Psoas muscle (tissue), 8 donors: ENCODE measurements around the gene LATS2. TPM values are rescaled to one million over a fixed set of nuclear protein-coding genes. Genes with fewer than 3 reads are reported as not detected.
A peak's percentile ranks its signal among the peaks of the same experiment; 100 is the strongest.

Source experiments
- ATAC-seq, 4 donors: fragments of 200-7000 bp; cut with Tn5 transposase; one replicate each; pipeline ENCODE4 v1.9.1; 2020; ENCODE audit warnings: moderate library complexity in 3 of 4, mild to moderate bottlenecking in 2 of 4
- DNase-seq, 2 donors: peaks; one replicate each; pipeline ENCODE4 v3.0.0-alpha.2; 2020
- H3K27ac ChIP-seq: fragments of 200-600 bp; one replicate; pipeline ENCODE4 v1.8.0; 2022
- H3K27me3 ChIP-seq, 3 donors: fragments of 200-600 bp in 1 of 3; one replicate each; pipeline versions ENCODE4 v1.6.1 to v1.8.0; 2013 to 2022; ENCODE audit warnings: low read length in 2 of 3, mild to moderate bottlenecking in 2 of 3, moderate library complexity in 1 of 3; ENCODE audit not compliant: insufficient read depth in 3 of 3
- H3K36me3 ChIP-seq, 2 donors: fragments of 200-600 bp in 1 of 2; one replicate each; pipeline versions ENCODE4 v1.6.1 to v1.8.0; 2013 to 2022; ENCODE audit warnings: low read depth in 1 of 2, mild to moderate bottlenecking in 1 of 2, moderate library complexity in 1 of 2; ENCODE audit not compliant: insufficient read depth in 1 of 2
- H3K4me1 ChIP-seq: fragments of 200-600 bp; one replicate; pipeline ENCODE4 v1.8.0; 2022
- H3K4me3 ChIP-seq: fragments of 200-600 bp; one replicate; pipeline ENCODE4 v1.8.0; 2022; ENCODE audit warnings: mild to moderate bottlenecking
- H3K9me3 ChIP-seq: fragments of 200-600 bp; one replicate; pipeline ENCODE4 v1.8.0; 2022
- CTCF ChIP-seq: fragments of 200-600 bp; IDR thresholded peaks from one replicate; pipeline ENCODE4 v1.8.0; 2022; ENCODE audit warnings: antibody characterized with exemption
- WGBS, 3 donors: extraction: QIAGEN DNeasy Blood & Tissue Kit; methylation state at CpG; one replicate each; pipeline versions ENCODE4 v1.1.6 to v1.1.7; 2013; 5-methylcytosine and 5-hydroxymethylcytosine counted together
- intact Hi-C, 2 donors: fragments of 100-400 bp; cut with DNase I; formaldehyde crosslinking; loops; one replicate each; pipeline versions ENCODE4 v1.11.0 to v1.14.2; 2022
- polyA plus RNA-seq, 3 donors: library from polyadenylated mRNA; stranded (reverse); fragments of 200-250 nt; gene quantifications; one replicate each; pipeline ENCODE4 v1.2.3, GENCODE V29; 2013
- total RNA-seq, 4 donors: library from RNA; stranded (reverse); fragmentation: NEBNext Ultra II Directional in 2 of 4; extraction: Animal tissue kit (Norgen Biotek cat#: 25700) in 2 of 4; gene quantifications; one replicate each; pipeline versions ENCODE4 v1.2.1 to v1.2.4, GENCODE V29; 2021 to 2023
- donor health status: healthy with polysubstance abuse.
- donor health status: DM: no; HTN: no; CAD: no; lungs with moderate emphysema.
- donor health status: Bipolar disorder and iron deficiency.
- donor health status: healthy.
- donor health status: DM: yes; HTN: yes; CAD: no.
- donor health status: DM: no; HTN: no; CAD: no.
- donor health status: DM: no; HTN: no; CAD: no.
- donor health status: DM: yes; HTN: yes; CAD: no.

Gene LATS2
- total and polyA plus RNA-seq, 7 donors = 6.0 to 27.4 (median 23.7) TPM

- no peak overlapping the region for H3K27ac ChIP-seq
- H3K4me3 ChIP-seq = no peak overlapping the region
- no peaks in the 10 kb centered on the region for H3K27me3 ChIP-seq
- no peak for TF ChIP-seq CTCF
- intact Hi-C loops = loop anchor here in 1 of 2 donors (5.0 kb wide), 1 partner anchor 42 kb away; no protein-coding TSS in a partner anchor
- no peaks in the 10 kb centered on the region for H3K36me3 ChIP-seq
- DNase-seq = no peak
- H3K9me3 ChIP-seq = no peaks in the 10 kb centered on the region
- no peak for ATAC-seq
- peaks cover 83% of the 10 kb centered on the region for H3K4me1 ChIP-seq
- WGBS, 3 donors = 49 to 65% (median 50%) methylated on average over 7 of the region's 7 CpGs
Observed at GRCh38 chr13:21009036-21009435, 52.4 kb downstream of the LATS2 start.

- no peak for ATAC-seq
- H3K4me1 ChIP-seq = peaks cover 77% of the 10 kb centered on the region
- no peak for DNase-seq
Observed at GRCh38 chr13:21008026-21008425, 53.4 kb downstream of the LATS2 start.

GRCh38 chr13:21006141-21007005 lies 55.0 kb downstream of the LATS2 start:
- peaks cover 2% of the 10 kb centered on the region for H3K9me3 ChIP-seq
- 31 to 44% (median 32%) methylated on average over 11 of the region's 11 CpGs for WGBS, 3 donors
- no peak for TF ChIP-seq CTCF

More at GRCh38 chr13:21008026-21008425, 53.4 kb downstream of the LATS2 start:
- WGBS, 3 donors = 97 to 98% (median 98%) methylated on average over 11 of the region's 11 CpGs
- TF ChIP-seq CTCF = no peak
- Histone ChIP-seq H3K27me3 (no peaks in the 10 kb centered on the region), H3K9me3 (no peaks in the 10 kb centered on the region), H3K27ac (no peak overlapping the region), H3K36me3 (no peaks in the 10 kb centered on the region), H3K4me3 (no peak overlapping the region)
- intact Hi-C loops = loop anchor here in 1 of 2 donors (5.0 kb wide), 1 partner anchor 41 kb away; no protein-coding TSS in a partner anchor

GRCh38 chr13:21005193-21005592 lies 56.2 kb downstream of the LATS2 start:
- 72 to 88% (median 84%) methylated on average over 3 of the region's 3 CpGs for WGBS, 3 donors
- peaks cover 49% of the 10 kb centered on the region for H3K4me1 ChIP-seq
- no peak for TF ChIP-seq CTCF
- no peak overlapping the region for H3K27ac ChIP-seq
- no peak for DNase-seq
- no peak overlapping the region for H3K4me3 ChIP-seq
- peaks cover 5% of the 10 kb centered on the region for H3K9me3 ChIP-seq
- no peaks in the 10 kb centered on the region for H3K36me3 ChIP-seq
- intact Hi-C loops = loop anchor here in 1 of 2 donors (5.0 kb wide), 1 partner anchor 38 kb away; no protein-coding TSS in a partner anchor
- ATAC-seq = peak in 1 of 4 donors; percentile 20
- H3K27me3 ChIP-seq = no peaks in the 10 kb centered on the region

More at GRCh38 chr13:21006141-21007005, 55.0 kb downstream of the LATS2 start:
- intact Hi-C loops = loop anchor here in 1 of 2 donors (5.0 kb wide), 1 partner anchor 39 kb away; no protein-coding TSS in a partner anchor
- H3K27ac ChIP-seq = peak overlapping the region; percentile 53
- ATAC-seq (peak; percentile 48 to 71 (median 62)), DNase-seq (no peak)
- peaks cover 60% of the 10 kb centered on the region for H3K4me1 ChIP-seq
- H3K27me3 ChIP-seq = no peaks in the 10 kb centered on the region
- no peak overlapping the region for H3K4me3 ChIP-seq
- H3K36me3 ChIP-seq = no peaks in the 10 kb centered on the region
